Neuron (in vitro differentiated cells): Measurements from ENCODE around the gene MRPS31.

Experiments
- H2AFZ ChIP-seq: one replicate; pipeline ENCODE4 v1.6.1; 2013; ENCODE audit warnings: low read depth, mild to moderate bottlenecking, inconsistent platforms, low read length, moderate library complexity
- H3K27me3 ChIP-seq: one replicate; pipeline ENCODE4 v1.6.1; 2013; ENCODE audit warnings: low read length; ENCODE audit not compliant: insufficient read depth
- H3K36me3 ChIP-seq: one replicate; pipeline ENCODE4 v1.6.1; 2013; ENCODE audit warnings: low read length; ENCODE audit not compliant: insufficient read depth
- H3K4me1 ChIP-seq: one replicate; pipeline ENCODE4 v1.6.1; 2013; ENCODE audit warnings: low read length; ENCODE audit not compliant: insufficient read depth
- H3K4me3 ChIP-seq: 2 replicates; pipeline ENCODE4 v1.5.1; 2013; ENCODE audit warnings: mild to moderate bottlenecking, low read length, moderate library complexity
- H3K9me3 ChIP-seq: one replicate; pipeline ENCODE4 v1.6.1; 2013; ENCODE audit warnings: low read length

MRPS31 gene

GRCh38 chr13:40697711-40698110 is 73.3 kb downstream of the MRPS31 start:
- Histone ChIP-seq H3K9me3 (no peaks in the 10 kb centered on the region), H3K27me3 (no peaks in the 10 kb centered on the region), H3K4me1 (peaks cover 4% of the 10 kb centered on the region), H3K36me3 (no peaks in the 10 kb centered on the region), H2AFZ (no peak overlapping the region), H3K4me3 (no peak overlapping the region)

- no peak overlapping the region for H3K4me3 ChIP-seq
- no peaks in the 10 kb centered on the region for H3K9me3 ChIP-seq
- H3K4me1 ChIP-seq = peaks cover 4% of the 10 kb centered on the region
- no peak overlapping the region for H2AFZ ChIP-seq
- no peaks in the 10 kb centered on the region for H3K27me3 ChIP-seq
- no peaks in the 10 kb centered on the region for H3K36me3 ChIP-seq
These were observed 76.6 kb downstream of the MRPS31 start for GRCh38 chr13:40694426-40694825.

GRCh38 chr13:40692946-40693345 is 78.0 kb downstream of the MRPS31 start:
- no peaks in the 10 kb centered on the region for H3K9me3 ChIP-seq
- H3K27me3 ChIP-seq = no peaks in the 10 kb centered on the region
- no peak overlapping the region for H3K4me3 ChIP-seq
- no peaks in the 10 kb centered on the region for H3K4me1 ChIP-seq
- no peaks in the 10 kb centered on the region for H3K36me3 ChIP-seq
- H2AFZ ChIP-seq = no peak overlapping the region

GRCh38 chr13:40688781-40689180 is 82.2 kb downstream of the MRPS31 start:
- no peaks in the 10 kb centered on the region for H3K27me3 ChIP-seq

GRCh38 chr13:40682449-40683240 is 88.3 kb downstream of the MRPS31 start:
- no peaks in the 10 kb centered on the region for H3K27me3 ChIP-seq
- H3K9me3 ChIP-seq = no peaks in the 10 kb centered on the region
- H3K4me1 ChIP-seq = peaks cover 4% of the 10 kb centered on the region
- H2AFZ ChIP-seq = no peak overlapping the region
- no peaks in the 10 kb centered on the region for H3K36me3 ChIP-seq
- H3K4me3 ChIP-seq = no peak overlapping the region

More at GRCh38 chr13:40688781-40689180, 82.2 kb downstream of the MRPS31 start:
- Histone ChIP-seq H3K4me1 (no peaks in the 10 kb centered on the region), H3K4me3 (no peak overlapping the region), H2AFZ (no peak overlapping the region), H3K9me3 (no peaks in the 10 kb centered on the region), H3K36me3 (no peaks in the 10 kb centered on the region)

- H3K9me3 ChIP-seq = no peaks in the 10 kb centered on the region
- H2AFZ ChIP-seq = no peak overlapping the region
- no peaks in the 10 kb centered on the region for H3K27me3 ChIP-seq
- H3K4me1 ChIP-seq = peaks cover 4% of the 10 kb centered on the region
- H3K4me3 ChIP-seq = no peak overlapping the region
- no peaks in the 10 kb centered on the region for H3K36me3 ChIP-seq
These were observed 89.4 kb downstream of the MRPS31 start for GRCh38 chr13:40681341-40682146.

GRCh38 chr13:40680659-40681323 is 90.2 kb downstream of the MRPS31 start:
- H2AFZ ChIP-seq = no peak overlapping the region
- no peak overlapping the region for H3K4me3 ChIP-seq
- peaks cover 4% of the 10 kb centered on the region for H3K4me1 ChIP-seq
- no peaks in the 10 kb centered on the region for H3K36me3 ChIP-seq
- no peaks in the 10 kb centered on the region for H3K27me3 ChIP-seq
- no peaks in the 10 kb centered on the region for H3K9me3 ChIP-seq

GRCh38 chr13:40679480-40679985 is 91.5 kb downstream of the MRPS31 start:
- H3K36me3 ChIP-seq = no peaks in the 10 kb centered on the region
- H3K4me3 ChIP-seq = no peak overlapping the region
- no peaks in the 10 kb centered on the region for H3K9me3 ChIP-seq
- H2AFZ ChIP-seq = no peak overlapping the region
- H3K27me3 ChIP-seq = no peaks in the 10 kb centered on the region
- H3K4me1 ChIP-seq = peaks cover 4% of the 10 kb centered on the region
